GM23338 (cell line): ENCODE data around the gene PDXK. TPM values are rescaled to one million over a fixed set of nuclear protein-coding genes. Genes with fewer than 3 reads are reported as not detected.

Source experiments
- ATAC-seq: fragments of 200-7000 bp; cut with Tn5 transposase; 3 replicates; pipeline ENCODE4 v1.9.1; 2020
- DNase-seq: peaks from one replicate; pipeline ENCODE4 v3.0.0-alpha.2; 2015; ENCODE audit warnings: low spot score
- H2AFZ ChIP-seq: fragments of 200-600 bp; sonication (generic); 2 replicates; pipeline ENCODE4 v1.8.0; 2016; ENCODE audit warnings: antibody characterized with exemption, mild to moderate bottlenecking, moderate library complexity
- H3F3A ChIP-seq: fragments of 200-600 bp; sonication (generic); replicated peaks from 2 replicates; pipeline ENCODE4 v1.8.0; 2017; ENCODE audit warnings: antibody characterized with exemption, mixed run types, low read depth
- H3K27ac ChIP-seq: fragments of 200-600 bp; sonication (generic); 2 replicates; pipeline ENCODE4 v1.6.1; 2016; ENCODE audit warnings: low read depth
- H3K27me3 ChIP-seq: fragments of 200-600 bp; sonication (generic); 2 replicates; pipeline ENCODE4 v1.8.0; 2016; ENCODE audit warnings: mild to moderate bottlenecking, mixed run types, moderate library complexity; ENCODE audit not compliant: insufficient read depth
- H3K36me3 ChIP-seq: fragments of 200-600 bp; sonication (generic); 2 replicates; pipeline ENCODE4 v1.8.0; 2016; ENCODE audit warnings: mild to moderate bottlenecking; ENCODE audit not compliant: insufficient read depth
- H3K4me1 ChIP-seq: fragments of 200-600 bp; sonication (generic); 2 replicates; pipeline ENCODE4 v1.8.0; 2016; ENCODE audit warnings: mild to moderate bottlenecking, moderate library complexity; ENCODE audit not compliant: insufficient read depth
- H3K4me2 ChIP-seq: fragments of 200-600 bp; sonication (generic); 2 replicates; pipeline ENCODE4 v1.7.1; 2017; ENCODE audit warnings: mixed run types
- H3K4me3 ChIP-seq: fragments of 200-600 bp; sonication (generic); 2 replicates; pipeline ENCODE4 v1.6.1; 2016; ENCODE audit warnings: mixed run types
- H3K79me2 ChIP-seq: fragments of 200-600 bp; sonication (generic); replicated peaks from 2 replicates; pipeline ENCODE4 v1.8.0; 2017; ENCODE audit warnings: mild to moderate bottlenecking; ENCODE audit not compliant: insufficient read depth
- H3K9me2 ChIP-seq: fragments of 200-600 bp; sonication (generic); 2 replicates; pipeline ENCODE4 v1.8.0; 2017; ENCODE audit not compliant: insufficient read depth
- H4K20me1 ChIP-seq: fragments of 200-600 bp; sonication (generic); replicated peaks from 2 replicates; pipeline ENCODE4 v1.8.0; 2017; ENCODE audit warnings: mild to moderate bottlenecking; ENCODE audit not compliant: insufficient read depth
- H3K27ac Mint-ChIP-seq: 2 replicates; pipeline ENCODE4 v1.8.0; 2020; ENCODE audit warnings: inconsistent platforms, mild to moderate bottlenecking, moderate library complexity, mixed read lengths
- H3K27me3 Mint-ChIP-seq: 3 replicates; pipeline ENCODE4 v1.8.0; 2022; ENCODE audit warnings: low read depth, mild to moderate bottlenecking, moderate library complexity, mixed read lengths, inconsistent platforms; ENCODE audit not compliant: insufficient read depth, poor library complexity
- H3K36me3 Mint-ChIP-seq: 3 replicates; pipeline ENCODE4 v1.8.0; 2021; ENCODE audit warnings: low read depth, mild to moderate bottlenecking, inconsistent platforms, moderate library complexity, mixed read lengths
- H3K4me1 Mint-ChIP-seq: 3 replicates; pipeline ENCODE4 v1.8.0; 2020; ENCODE audit warnings: mild to moderate bottlenecking, inconsistent platforms, mixed read lengths
- H3K4me3 Mint-ChIP-seq: 3 replicates; pipeline ENCODE4 v1.8.0; 2021; ENCODE audit warnings: moderate library complexity, mild to moderate bottlenecking, inconsistent platforms, mixed read lengths
- H3K9me3 Mint-ChIP-seq: 3 replicates; pipeline ENCODE4 v1.8.0; 2020; ENCODE audit warnings: moderate library complexity, mild to moderate bottlenecking, inconsistent platforms, mixed read lengths
- CTCF ChIP-seq, 2 experiments: fragments of 200-600 bp in 1 of 2; sonication (generic) in 1 of 2; conservative IDR thresholded peaks; 2 replicates each; pipeline versions ENCODE4 v1.5.1 to v1.6.1; 2016 to 2017; ENCODE audit warnings: antibody characterized with exemption in 2 of 2, low read depth in 2 of 2, mild to moderate bottlenecking in 2 of 2, moderate library complexity in 1 of 2
- EZH2phosphoT487 ChIP-seq: fragments of 200-600 bp; sonication (generic); IDR thresholded peaks from one replicate; pipeline ENCODE4 v1.8.1; 2018; ENCODE audit warnings: antibody characterized with exemption; ENCODE audit not compliant: unreplicated experiment
- NANOG ChIP-seq: IDR thresholded peaks from 2 replicates; pipeline ENCODE4 v1.6.1; 2016; ENCODE audit warnings: antibody characterized with exemption, borderline replicate concordance
- ZNF114 ChIP-seq: fragments of 250-450 bp; sonication (Bioruptor Pico); IDR thresholded peaks from 2 replicates; pipeline ENCODE4 v1.5.0; 2020; ENCODE audit warnings: mild to moderate bottlenecking, moderate library complexity
- ZNF331 ChIP-seq: fragments of 250-450 bp; sonication (Bioruptor Pico); IDR thresholded peaks from 2 replicates; pipeline ENCODE4 v1.5.0; 2020; ENCODE audit warnings: low read depth, mild to moderate bottlenecking, moderate library complexity
- ZNF462 ChIP-seq: fragments of 250-450 bp; sonication (Bioruptor Pico); IDR thresholded peaks from 2 replicates; pipeline ENCODE4 v1.5.0; 2020; ENCODE audit warnings: mild to moderate bottlenecking, moderate library complexity
- polyA plus RNA-seq: library from polyadenylated mRNA; unstranded; fragments of >200 nt; fragmentation: Nextera tagmentation; extraction: Ambion mirVana; gene quantifications from 2 replicates; pipeline ENCODE4 v1.2.1, GENCODE V29; 2016
- total RNA-seq: library from RNA; depleted of rRNA; stranded (reverse); fragments of >200 nt; shearing (Covaris generic); gene quantifications from 2 replicates; pipeline ENCODE4 v1.2.3, GENCODE V29; 2014
- TF ChIP-seq, protein P1 (sequence below): IDR thresholded peaks from 2 replicates; pipeline ENCODE4 v1.6.1; 2016; ENCODE audit warnings: antibody characterized with exemption

PDXK gene
- total and polyA plus RNA-seq, 2 experiments from 2014 or later = 53.2 to 66.3 TPM

- TF ChIP-seq, protein P1, sequence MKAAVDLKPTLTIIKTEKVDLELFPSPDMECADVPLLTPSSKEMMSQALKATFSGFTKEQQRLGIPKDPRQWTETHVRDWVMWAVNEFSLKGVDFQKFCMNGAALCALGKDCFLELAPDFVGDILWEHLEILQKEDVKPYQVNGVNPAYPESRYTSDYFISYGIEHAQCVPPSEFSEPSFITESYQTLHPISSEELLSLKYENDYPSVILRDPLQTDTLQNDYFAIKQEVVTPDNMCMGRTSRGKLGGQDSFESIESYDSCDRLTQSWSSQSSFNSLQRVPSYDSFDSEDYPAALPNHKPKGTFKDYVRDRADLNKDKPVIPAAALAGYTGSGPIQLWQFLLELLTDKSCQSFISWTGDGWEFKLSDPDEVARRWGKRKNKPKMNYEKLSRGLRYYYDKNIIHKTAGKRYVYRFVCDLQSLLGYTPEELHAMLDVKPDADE = no peak
- TF ChIP-seq ZNF114 (no peak), CTCF (conservative IDR thresholded peaks at IDR 0.05; ENCODE audit: low read depth in 2 of 2) (no peak), EZH2phosphoT487 (no peak)
Observed at GRCh38 chr21:43800566-43800965, 81.6 kb downstream of the PDXK start (continued).

GRCh38 chr21:43801006-43801783, 82.3 kb downstream of the PDXK start:
- H3K36me3 Mint-ChIP-seq = peaks cover 83% of the 10 kb centered on the region

More at GRCh38 chr21:43801006-43801783, 82.3 kb downstream of the PDXK start:
- Mint-ChIP-seq H3K9me3 (no peaks in the 10 kb centered on the region), H3K27me3 (peaks cover 16% of the 10 kb centered on the region), H3K27ac (no peak overlapping the region), H3K4me3 (no peak overlapping the region), H3K4me1 (no peaks in the 10 kb centered on the region)
- TF ChIP-seq NANOG (no peak), ZNF462 (CRISPR knock-in tag) (no peak), ZNF331 (CRISPR knock-in tag) (no peak)
- DNase-seq = no peak
- no peaks in the 10 kb centered on the region for H3K4me1 ChIP-seq
- H4K20me1 ChIP-seq = no peaks in the 10 kb centered on the region; the same call in 1 of the 2 replicates
- H3K36me3 ChIP-seq = peaks cover 19% of the 10 kb centered on the region; the same call in 1 of the 2 replicates
- no peaks in the 10 kb centered on the region for H3K9me2 ChIP-seq
- no peak for ATAC-seq
- peaks cover 2% of the 10 kb centered on the region; the same call in 1 of the 2 replicates for H3K79me2 ChIP-seq
- no peaks in the 10 kb centered on the region for H3K27me3 ChIP-seq
- H3K27ac ChIP-seq = no peak overlapping the region
- no peak overlapping the region for H3K4me3 ChIP-seq
- H3K4me2 ChIP-seq = no peak overlapping the region
- H2AFZ ChIP-seq = no peak overlapping the region
- 0 out of 2 replicates have a peak, but pooled peaks cover 7% of the 10 kb centered on the region for H3F3A ChIP-seq
